Epithelial cell of esophagus (primary cell): Measurements from ENCODE around the gene GALNT7.
A peak's percentile ranks its signal among the peaks of the same experiment; 100 is the strongest.

Source experiments
- DNase-seq: peaks from one replicate; pipeline ENCODE4 v3.0.0; 2010; ENCODE audit warnings: low read depth
- H3K4me3 ChIP-seq: 2 replicates; pipeline ENCODE4 v1.5.1; 2011; ENCODE audit warnings: mild to moderate bottlenecking, low read length, control low read depth
- TF ChIP-seq, protein P1 (sequence below): IDR thresholded peaks from 2 replicates; pipeline ENCODE4 v1.5.1; 2011; ENCODE audit warnings: low read depth, mild to moderate bottlenecking, low read length, control low read depth, inconsistent platforms; ENCODE audit not compliant: insufficient read depth; ENCODE audit errors: missing control alignments

GALNT7 gene

DNA sequence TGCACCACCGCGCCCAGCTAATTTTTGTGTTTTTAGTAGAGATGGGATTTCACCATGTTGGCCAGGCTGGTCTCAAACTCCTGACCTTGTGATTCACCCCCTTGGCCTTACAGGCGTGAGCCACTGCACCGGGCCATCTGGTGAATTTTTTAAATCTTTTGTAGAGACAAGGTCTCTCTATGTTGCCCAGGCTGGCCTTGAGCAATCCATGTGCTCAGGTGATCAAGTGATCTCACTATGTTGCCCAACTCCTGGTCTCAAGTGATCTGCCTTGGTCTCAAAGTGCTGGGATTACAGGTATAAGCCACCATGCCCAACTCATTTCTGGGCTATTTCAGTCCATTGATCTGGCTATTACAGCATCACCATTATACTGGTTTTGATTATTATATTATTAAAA lies 22.2 kb upstream of the GALNT7 start:
- DNase-seq = peak; percentile 50
- TF ChIP-seq, protein P1, sequence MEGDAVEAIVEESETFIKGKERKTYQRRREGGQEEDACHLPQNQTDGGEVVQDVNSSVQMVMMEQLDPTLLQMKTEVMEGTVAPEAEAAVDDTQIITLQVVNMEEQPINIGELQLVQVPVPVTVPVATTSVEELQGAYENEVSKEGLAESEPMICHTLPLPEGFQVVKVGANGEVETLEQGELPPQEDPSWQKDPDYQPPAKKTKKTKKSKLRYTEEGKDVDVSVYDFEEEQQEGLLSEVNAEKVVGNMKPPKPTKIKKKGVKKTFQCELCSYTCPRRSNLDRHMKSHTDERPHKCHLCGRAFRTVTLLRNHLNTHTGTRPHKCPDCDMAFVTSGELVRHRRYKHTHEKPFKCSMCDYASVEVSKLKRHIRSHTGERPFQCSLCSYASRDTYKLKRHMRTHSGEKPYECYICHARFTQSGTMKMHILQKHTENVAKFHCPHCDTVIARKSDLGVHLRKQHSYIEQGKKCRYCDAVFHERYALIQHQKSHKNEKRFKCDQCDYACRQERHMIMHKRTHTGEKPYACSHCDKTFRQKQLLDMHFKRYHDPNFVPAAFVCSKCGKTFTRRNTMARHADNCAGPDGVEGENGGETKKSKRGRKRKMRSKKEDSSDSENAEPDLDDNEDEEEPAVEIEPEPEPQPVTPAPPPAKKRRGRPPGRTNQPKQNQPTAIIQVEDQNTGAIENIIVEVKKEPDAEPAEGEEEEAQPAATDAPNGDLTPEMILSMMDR = no peak
- no peak overlapping the region for H3K4me3 ChIP-seq

DNA sequence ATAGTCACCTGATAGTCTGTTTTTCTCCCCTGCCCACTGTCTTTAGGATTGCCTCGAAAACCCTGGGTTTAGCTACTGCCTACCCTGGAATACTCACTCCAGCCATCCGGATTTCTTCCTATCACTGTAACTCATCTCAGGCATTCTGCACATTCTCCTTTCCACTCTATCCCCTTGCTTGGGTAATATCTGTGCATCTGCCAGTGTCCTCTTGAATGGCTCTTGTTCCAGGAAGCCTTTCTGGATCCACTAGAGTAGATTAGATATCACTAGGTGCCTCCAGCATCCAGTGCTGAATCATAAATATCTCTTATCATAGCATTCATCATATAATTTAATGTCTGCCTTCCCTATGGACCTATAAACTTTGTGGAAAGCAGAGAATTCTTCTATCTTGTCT lies 17.1 kb upstream of the GALNT7 start:
- no peak overlapping the region for H3K4me3 ChIP-seq
- DNase-seq = no peak
- TF ChIP-seq, protein P1 = no peak

DNA sequence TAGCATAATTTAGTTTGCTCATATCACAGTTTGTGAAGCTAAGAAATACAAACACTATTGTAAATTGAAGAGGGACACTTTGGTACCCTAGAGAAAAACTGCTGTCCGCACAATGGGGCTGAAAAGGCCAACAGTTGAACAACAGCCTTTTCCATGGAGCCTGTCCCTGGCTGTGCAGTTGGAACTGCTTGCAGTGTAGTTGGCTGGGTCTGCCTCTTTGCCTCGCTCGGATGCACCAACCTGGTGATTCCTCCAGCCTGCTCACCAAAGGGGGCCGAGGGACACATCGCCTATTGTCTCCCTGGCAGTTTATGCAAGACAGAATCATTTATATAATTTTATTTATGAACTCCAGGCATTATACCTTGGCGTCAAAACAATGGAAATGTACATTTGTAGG lies 16.5 kb upstream of the GALNT7 start:
- TF ChIP-seq, protein P1 = no peak
- DNase-seq = no peak
- no peak overlapping the region for H3K4me3 ChIP-seq

DNA sequence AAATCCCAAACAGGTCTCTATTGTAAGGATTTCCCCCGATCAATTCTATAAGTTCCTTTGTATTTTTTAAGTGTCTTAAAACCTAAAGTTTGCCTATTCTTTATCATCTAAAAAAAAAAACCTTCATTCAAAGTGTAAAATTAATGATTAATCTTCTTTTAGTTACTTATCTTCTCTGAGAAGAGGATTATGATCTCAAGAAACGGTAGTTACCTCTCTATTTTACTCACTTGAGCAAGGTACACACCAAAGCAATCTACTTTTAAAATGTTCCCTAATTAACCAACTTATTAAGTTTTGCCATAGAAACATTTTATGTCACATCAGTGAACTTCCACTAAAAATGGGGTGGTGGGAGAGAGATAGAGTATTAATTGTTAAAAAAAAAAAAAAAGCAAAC lies 15.2 kb upstream of the GALNT7 start:
- TF ChIP-seq, protein P1 = no peak
- no peak for DNase-seq
- no peak overlapping the region for H3K4me3 ChIP-seq

DNA sequence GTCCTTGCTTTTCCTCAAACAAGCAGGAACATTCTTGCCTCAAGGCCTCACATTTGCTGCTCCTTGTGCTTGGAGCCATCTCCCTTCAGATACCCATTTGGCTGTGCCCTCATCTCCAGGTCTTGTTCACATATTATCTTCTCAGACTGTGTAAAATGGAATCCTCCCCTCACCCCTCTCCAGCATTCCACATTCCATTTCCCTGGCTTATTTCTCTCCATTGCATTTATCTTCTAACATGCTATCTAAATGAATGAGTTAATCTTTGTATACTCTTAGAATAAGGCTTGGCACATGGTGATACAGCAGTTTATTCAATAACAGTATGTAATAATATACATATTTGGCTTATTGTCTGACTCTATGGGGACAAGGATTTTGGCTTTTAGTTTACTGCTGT lies 8.8 kb upstream of the GALNT7 start:
- H3K4me3 ChIP-seq = no peak overlapping the region
- no peak for DNase-seq
- TF ChIP-seq, protein P1 = no peak

DNA sequence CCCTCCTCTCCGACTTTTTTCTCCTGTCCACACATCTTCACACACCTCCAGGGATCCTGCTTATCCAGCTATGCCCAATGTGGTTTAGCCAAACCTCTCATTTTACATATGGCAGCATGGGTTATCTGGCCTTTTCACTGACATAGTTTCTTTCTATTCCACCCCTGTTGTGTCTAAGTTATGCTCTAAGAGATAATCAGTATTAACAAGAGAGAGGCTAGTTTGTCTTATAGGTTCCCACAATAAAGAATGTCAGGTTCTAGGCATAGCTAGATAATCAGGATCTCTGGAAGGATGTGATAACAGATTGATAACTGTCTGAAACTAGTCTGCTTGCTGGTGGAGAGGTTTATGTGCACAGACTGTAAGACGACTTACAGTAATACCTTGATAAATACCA lies 7.7 kb upstream of the GALNT7 start:
- TF ChIP-seq, protein P1 = no peak
- no peak overlapping the region for H3K4me3 ChIP-seq
- DNase-seq = no peak

DNA sequence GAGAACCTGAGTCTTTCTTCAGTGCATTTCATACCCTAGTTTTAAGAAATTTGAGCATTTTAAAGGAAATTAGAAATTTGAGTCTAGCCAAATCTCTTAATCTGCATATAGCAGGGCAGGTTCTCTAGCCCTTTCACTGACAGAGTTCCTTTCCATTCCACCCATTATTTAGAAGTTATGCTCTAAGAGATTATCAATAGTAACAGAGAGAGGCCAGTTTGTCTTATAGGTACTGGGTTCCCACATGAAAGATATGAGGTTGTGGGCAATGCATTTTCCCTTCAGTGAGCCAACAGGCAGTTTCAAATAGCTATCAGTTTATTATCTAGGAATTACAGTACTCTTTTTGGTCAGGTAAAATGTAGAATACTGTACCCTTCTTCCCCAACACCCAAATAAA lies 7.3 kb upstream of the GALNT7 start:
- H3K4me3 ChIP-seq = no peak overlapping the region
- no peak for DNase-seq
- TF ChIP-seq, protein P1 = no peak
